GM19463 (cell line): Measurements from ENCODE around the gene GNAS.

Experiments
- ATAC-seq: cut with Tn5 transposase; IDR thresholded peaks from one replicate; pipeline ENCODE4 v1.9.1; 2021; ENCODE audit warnings: mild to moderate bottlenecking, moderate library complexity; ENCODE audit not compliant: unreplicated experiment

Gene GNAS

GRCh38 chr20:58895448-58896180 is 43.1 kb downstream of the GNAS start:
- ATAC-seq: no peak

GRCh38 chr20:58896820-58897219 is 44.3 kb downstream of the GNAS start:
- no peak for ATAC-seq

GRCh38 chr20:58897488-58897887 is 45.0 kb downstream of the GNAS start:
- ATAC-seq: no peak

GRCh38 chr20:58898629-58899408 is 46.3 kb downstream of the GNAS start:
- ATAC-seq: no peak

- no peak for ATAC-seq
Observed at GRCh38 chr20:58899512-58899911, 47.0 kb downstream of the GNAS start.

- no peak for ATAC-seq
Observed at GRCh38 chr20:58900397-58900796, 47.9 kb downstream of the GNAS start.

GRCh38 chr20:58901488-58902402 is 49.2 kb downstream of the GNAS start:
- no peak for ATAC-seq

GRCh38 chr20:58903614-58904013 is 51.1 kb downstream of the GNAS start:
- no peak for ATAC-seq

GRCh38 chr20:58905236-58905635 is 52.7 kb downstream of the GNAS start:
- no peak for ATAC-seq

GRCh38 chr20:58906111-58906510 is 53.6 kb downstream of the GNAS start:
- ATAC-seq: no peak

- ATAC-seq: no peak
Observed at GRCh38 chr20:58906894-58907293, 54.4 kb downstream of the GNAS start.

- ATAC-seq: peak; percentile 79
Observed at GRCh38 chr20:58907320-58908137, 55.0 kb downstream of the GNAS start.

GRCh38 chr20:58908221-58908620 is 55.7 kb downstream of the GNAS start:
- ATAC-seq: peak; percentile 8

GRCh38 chr20:58908941-58909340 is 56.4 kb downstream of the GNAS start:
- ATAC-seq: no peak

- no peak for ATAC-seq
Observed at GRCh38 chr20:58909585-58909984, 57.1 kb downstream of the GNAS start.

- no peak for ATAC-seq
Observed at GRCh38 chr20:58910473-58910872, 58.0 kb downstream of the GNAS start.

- no peak for ATAC-seq
Observed at GRCh38 chr20:58911309-58911708, 58.8 kb downstream of the GNAS start.

- no peak for ATAC-seq
Observed at GRCh38 chr20:58911970-58912369, 59.5 kb downstream of the GNAS start.

GRCh38 chr20:58913079-58913478 is 60.6 kb downstream of the GNAS start:
- ATAC-seq: no peak

- ATAC-seq: no peak
Observed at GRCh38 chr20:58918621-58919020, 66.1 kb downstream of the GNAS start.
